MM.1S (cell line): Measurements from ENCODE around the gene SORT1.

ENCODE experiments used
- CTCF ChIP-seq: fragments of 300-600 bp; sonication (generic); IDR thresholded peaks from 2 replicates; pipeline ENCODE4 v1.5.1; 2016; ENCODE audit warnings: antibody characterized with exemption, low read length, mixed read lengths
- EZH2 ChIP-seq: fragments of 300-600 bp; sonication (generic); optimal IDR thresholded peaks from 2 replicates; pipeline ENCODE3; 2017; ENCODE audit warnings: low read depth, mild to moderate bottlenecking, antibody characterized with exemption, low read length, mixed read lengths
- EZH2phosphoT487 ChIP-seq: fragments of 300-600 bp; sonication (generic); IDR thresholded peaks from 2 replicates; pipeline ENCODE4 v1.6.1; 2018; ENCODE audit warnings: antibody characterized with exemption, low read length

- no peak for TF ChIP-seq CTCF
- TF ChIP-seq EZH2, result no peak
- no peak for TF ChIP-seq EZH2phosphoT487
These were observed 55.5 kb downstream of the SORT1 start for GRCh38 chr1:109341944-109342930.
